D721Med (cell line): ENCODE results near the gene PRR30.

Experiments
- DNase-seq: peaks from one replicate; pipeline ENCODE4 v3.0.0; 2011; ENCODE audit warnings: low spot score; ENCODE audit not compliant: insufficient read length
- FAIRE-seq: peaks from 2 replicates; lab custom pipeline; 2011; peaks lifted over from hg19 to GRCh38; lab: Jason Lieb, UNC
- CTCF ChIP-seq: IDR thresholded peaks from 2 replicates; pipeline ENCODE4 v1.5.1; 2012; ENCODE audit warnings: mild to moderate bottlenecking, control low read depth; ENCODE audit not compliant: insufficient read depth; ENCODE audit errors: missing control alignments

The PRR30 gene

GRCh38 chr2:27139310-27139709 lies at the start of gene PRR30:
TSS of gene PRR30 (minus strand) at chr2:27139410. CDS start at chr2:27138329, 1,081 bp downstream.
- FAIRE-seq (no peak), DNase-seq (no peak)
- TF ChIP-seq CTCF, result no peak

GRCh38 chr2:27186613-27187345 lies 47.6 kb upstream of the PRR30 start:
- DNase-seq (no peak), FAIRE-seq (no peak)
- no peak for TF ChIP-seq CTCF

- no peak for TF ChIP-seq CTCF
- no peak for DNase-seq
- FAIRE-seq, result no peak
These were observed 46.3 kb upstream of the PRR30 start for GRCh38 chr2:27185331-27186026.

- TF ChIP-seq CTCF, result no peak
- DNase-seq (no peak), FAIRE-seq (no peak)
These were observed 44.9 kb upstream of the PRR30 start for GRCh38 chr2:27184115-27184514.

- FAIRE-seq (no peak), DNase-seq (no peak)
- TF ChIP-seq CTCF, result no peak
These were observed 43.1 kb upstream of the PRR30 start for GRCh38 chr2:27182346-27182745.

- no peak for FAIRE-seq
- no peak for TF ChIP-seq CTCF
- no peak for DNase-seq
These were observed 40.3 kb upstream of the PRR30 start for GRCh38 chr2:27179344-27180000.
